G401 (cell line): ENCODE measurements around the gene ZNF106. TPM values are rescaled to one million over a fixed set of nuclear protein-coding genes. Genes with fewer than 3 reads are reported as not detected.
A peak's percentile ranks its signal among the peaks of the same experiment; 100 is the strongest.

ENCODE experiments used
- DNase-seq: peaks from one replicate; pipeline ENCODE4 v3.0.0-alpha.2; 2015; ENCODE audit warnings: low spot score
- in situ Hi-C: cut with HindIII; loops from 2 replicates; pipeline ENCODE4 v1.10.0; 2016; ENCODE audit warnings: low sequenced_read_pairs, mixed read lengths
- total RNA-seq: library from RNA; depleted of rRNA; stranded (reverse); fragments of >200 nt; shearing (Covaris generic); gene quantifications from 2 replicates; pipeline ENCODE4 v1.2.3, GENCODE V29; 2014

The ZNF106 gene
- total RNA-seq, 1 experiment from 2014 or later = 134 TPM

DNA sequence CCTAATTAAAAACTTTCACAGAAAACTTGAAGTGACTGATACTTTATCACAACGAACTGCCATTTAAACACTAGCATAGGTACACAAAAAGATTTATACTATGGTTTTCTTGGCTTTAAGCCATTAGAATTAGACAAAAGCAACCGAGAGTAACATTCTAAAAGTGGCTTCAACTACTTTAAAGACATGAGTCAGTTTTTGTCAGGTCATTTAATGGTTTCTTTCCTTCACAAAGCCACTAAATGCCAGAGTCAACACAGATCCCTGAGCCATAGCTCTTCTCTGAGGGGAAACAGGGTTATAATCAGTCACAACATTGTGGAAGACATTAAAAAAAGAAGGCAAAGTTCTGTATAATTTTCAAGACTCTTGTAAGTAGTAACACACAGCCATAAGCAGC is 77.0 kb downstream of the ZNF106 start:
- in situ Hi-C loops = no loop called here
- no peak for DNase-seq

DNA sequence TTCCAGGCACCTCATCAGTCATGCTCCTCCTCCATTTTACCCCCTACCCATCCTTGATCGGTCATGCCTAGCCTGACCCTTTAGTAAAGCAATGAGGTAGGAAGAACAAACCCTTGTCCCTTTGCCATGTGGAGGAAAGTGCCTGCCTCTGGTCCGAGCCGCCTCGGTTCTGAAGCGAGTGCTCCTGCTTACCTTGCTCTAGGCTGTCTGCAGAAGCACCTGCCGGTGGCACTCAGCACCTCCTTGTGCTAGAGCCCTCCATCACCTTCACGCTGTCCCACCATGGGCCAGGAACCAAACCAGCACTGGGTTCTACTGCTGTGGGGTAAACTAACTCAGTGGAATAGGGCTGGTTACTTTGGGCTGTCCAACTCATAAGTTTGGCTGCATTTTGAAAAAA is 79.1 kb downstream of the ZNF106 start:
- in situ Hi-C loops = no loop called here
- no peak for DNase-seq

DNA sequence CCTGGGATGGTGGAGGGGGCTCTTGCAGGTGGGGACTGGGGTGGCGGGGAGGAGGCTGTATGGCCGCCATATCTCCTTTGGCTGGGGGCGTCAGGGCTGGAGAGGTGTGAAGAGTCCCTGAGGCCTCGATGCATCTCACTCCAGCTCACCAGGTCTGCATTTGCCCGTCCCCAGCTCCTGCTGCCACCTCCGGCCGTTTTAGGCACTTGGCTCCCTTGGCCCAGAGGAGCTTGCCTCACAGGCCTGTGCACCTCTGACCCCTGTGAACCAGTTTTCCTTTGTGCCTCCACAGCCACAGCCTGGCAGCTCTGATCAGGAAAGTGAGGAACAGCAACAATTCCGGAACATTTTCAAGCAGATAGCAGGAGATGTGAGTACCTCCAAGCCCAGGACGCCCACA is 81.9 kb downstream of the ZNF106 start:
- no peak for DNase-seq
- in situ Hi-C loops = no loop called here

GRCh38 chr15:42408178-42408577 is 82.8 kb downstream of the ZNF106 start:
- DNase-seq = no peak
- in situ Hi-C loops = no loop called here

GRCh38 chr15:42405863-42406482 is 85.0 kb downstream of the ZNF106 start:
- no peak for DNase-seq
- in situ Hi-C loops = no loop called here

GRCh38 chr15:42404461-42405235 is 86.3 kb downstream of the ZNF106 start:
- in situ Hi-C loops = no loop called here
- peak; percentile 12 for DNase-seq

DNA sequence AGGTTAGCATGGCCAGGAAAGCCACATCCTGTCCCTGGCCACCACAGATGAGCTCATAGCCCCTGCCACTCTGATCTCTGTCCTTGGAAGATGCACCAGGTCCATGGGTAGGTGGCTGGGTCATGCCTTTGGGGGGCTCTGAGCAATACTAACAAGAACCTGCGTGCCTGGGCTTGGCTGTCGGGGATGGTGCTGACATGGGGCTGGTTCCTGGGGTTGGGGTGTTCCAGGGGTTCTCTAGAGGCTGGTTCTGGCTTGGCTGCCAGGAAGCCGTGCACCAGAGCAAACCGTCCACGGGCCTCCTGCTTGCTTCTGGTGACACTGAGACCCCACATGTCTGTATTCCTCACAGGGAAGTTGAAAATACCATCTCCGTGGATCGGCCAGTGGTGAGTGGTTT is 87.6 kb downstream of the ZNF106 start:
- DNase-seq = no peak
- in situ Hi-C loops = no loop called here

DNA sequence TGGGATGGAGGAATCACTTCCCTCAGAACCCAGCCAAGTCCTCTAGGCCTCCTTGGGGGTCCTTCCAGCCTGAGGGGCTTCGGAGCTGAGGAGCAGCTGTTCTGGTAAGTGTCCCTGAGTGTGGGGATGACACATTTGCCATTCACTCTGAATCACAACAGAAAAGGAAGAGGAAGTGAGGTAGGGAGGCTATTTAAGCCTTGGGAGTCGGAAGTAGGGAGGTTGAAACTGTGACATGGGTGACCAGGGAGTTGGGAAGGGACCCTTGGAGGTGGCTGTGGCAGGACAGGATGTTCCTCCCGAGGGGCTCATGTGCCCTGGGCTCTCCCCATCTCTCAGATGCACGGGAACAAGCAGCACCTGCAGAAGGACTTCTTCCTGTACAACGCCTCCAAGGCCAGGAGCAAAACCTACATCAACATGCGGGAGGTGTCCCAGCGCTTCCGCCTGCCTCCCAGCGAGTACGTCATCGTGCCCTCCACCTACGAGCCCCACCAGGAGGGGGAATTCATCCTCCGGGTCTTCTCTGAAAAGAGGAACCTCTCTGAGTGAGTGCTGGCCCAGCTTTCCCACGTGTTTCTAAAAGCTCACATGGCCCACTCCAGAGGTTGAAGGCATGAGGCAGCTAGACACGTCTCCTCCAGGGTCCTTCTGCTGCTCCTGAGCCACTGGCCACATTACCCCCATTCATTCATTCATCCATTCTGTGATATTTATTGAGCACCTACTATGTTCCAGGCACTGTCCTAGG is 88.3 kb downstream of the ZNF106 start:
- no peak for DNase-seq
- in situ Hi-C loops = no loop called here

DNA sequence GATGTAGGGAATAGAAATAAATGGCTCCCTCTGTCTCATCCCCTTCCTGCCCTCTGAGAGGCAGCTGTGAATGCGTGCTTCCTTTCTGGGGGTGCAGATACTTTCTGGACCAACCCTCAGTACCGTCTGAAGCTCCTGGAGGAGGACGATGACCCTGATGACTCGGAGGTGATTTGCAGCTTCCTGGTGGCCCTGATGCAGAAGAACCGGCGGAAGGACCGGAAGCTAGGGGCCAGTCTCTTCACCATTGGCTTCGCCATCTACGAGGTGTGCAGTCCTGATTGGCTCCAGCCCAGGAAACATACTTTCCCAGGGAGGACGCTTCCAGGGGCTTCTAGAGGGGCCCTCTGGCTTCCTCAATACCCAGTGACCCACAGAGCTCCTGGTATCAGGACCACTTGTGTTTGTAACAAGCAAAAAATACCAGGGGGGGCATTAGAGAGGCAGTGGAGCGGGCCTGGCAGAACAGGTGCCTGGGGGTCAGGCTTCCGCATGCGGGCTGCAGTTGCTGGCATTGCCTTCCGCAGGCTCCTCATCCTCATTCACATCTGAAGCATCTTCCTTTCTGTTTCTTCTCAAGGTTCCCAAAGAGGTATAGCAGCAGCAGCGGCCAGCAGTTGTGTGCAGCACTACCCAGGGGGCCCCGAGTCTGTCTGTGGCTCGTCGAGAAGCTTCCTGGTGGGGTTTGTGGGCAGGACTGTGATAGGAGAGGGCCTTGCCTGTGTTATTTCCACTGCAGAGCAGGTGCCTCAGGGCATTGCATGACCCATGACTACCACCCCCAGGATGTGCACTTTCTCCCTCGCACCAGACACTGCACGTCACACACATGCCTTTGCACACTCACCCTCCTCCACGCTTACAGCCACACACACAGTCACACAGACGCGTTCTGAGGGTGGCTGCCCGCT is 89.1 kb downstream of the ZNF106 start:
- in situ Hi-C loops = no loop called here
- no peak for DNase-seq

DNA sequence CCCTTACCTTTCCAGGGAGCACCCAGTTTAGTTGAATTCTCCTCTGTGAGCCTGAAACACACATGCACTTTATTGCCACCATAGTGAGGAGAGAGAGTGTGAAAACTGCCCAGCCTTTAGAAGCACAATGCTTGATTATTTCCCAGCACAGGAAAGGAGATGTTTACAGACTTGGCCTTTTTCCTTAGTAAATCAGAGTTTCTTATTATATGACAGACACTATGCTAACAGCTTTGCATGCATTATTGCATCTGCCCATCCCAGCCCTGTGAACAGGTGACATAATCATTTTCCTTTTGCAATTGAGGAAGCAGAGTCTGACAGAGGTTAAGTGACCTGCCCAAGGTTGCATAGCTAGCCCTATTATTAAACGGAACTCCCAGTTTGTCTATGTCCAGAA is 95.1 kb downstream of the ZNF106 start:
- DNase-seq = no peak
- in situ Hi-C loops = no loop called here

DNA sequence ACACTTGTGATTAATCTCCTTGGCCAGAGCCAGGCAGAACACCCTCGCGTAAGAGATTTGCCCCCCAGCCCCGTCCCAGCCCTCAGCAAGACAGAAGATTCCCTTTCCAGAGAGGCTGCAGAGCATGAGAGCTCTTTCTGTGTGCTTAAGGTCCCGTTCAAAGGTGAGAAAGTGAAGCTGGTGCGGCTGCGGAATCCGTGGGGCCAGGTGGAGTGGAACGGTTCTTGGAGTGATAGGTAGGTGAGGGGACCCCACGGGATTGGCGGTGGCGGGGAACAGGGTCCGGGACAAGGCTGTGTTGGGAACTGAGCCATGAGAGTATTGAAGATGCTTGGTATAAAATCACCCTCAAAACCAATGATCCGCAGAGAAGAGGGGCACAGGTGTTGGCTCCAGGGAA is 96.8 kb downstream of the ZNF106 start:
- no peak for DNase-seq
- in situ Hi-C loops = no loop called here

DNA sequence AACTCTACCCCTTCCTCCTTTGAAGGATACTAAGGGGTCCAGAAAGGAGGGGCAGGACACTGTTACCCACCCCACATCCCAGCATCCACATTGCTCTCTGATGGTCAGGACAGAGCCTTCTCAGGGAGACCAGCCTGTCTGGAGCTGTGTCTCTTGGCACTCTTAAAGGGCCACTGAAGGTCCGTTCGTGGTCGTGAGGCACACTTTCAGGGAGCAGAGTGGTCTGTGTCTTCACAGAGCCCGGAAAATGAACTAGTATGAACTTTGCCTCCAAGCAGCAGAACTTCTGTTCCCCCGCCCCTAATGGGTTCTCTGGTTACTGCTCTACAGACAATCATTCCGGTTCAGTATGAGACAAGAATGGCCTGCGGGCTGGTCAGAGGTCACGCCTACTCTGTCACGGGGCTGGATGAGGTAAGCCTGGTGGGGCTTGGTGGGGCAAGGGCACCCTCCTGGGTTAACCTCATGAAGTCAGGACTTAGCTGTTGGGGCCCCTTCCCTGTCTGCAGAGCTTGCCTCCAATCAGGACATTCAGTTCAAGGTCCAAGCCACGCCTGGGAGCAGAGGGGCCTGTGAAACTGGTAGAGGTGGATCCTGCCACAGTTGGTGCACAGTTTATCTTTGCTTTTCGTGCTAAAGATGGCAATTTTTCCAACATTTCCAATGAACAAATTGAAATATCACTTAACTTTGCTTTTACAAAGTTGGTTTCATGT is 98.5 kb downstream of the ZNF106 start:
- in situ Hi-C loops = no loop called here
- DNase-seq = no peak

- DNase-seq = no peak
- in situ Hi-C loops = no loop called here
Observed at GRCh38 chr15:42387603-42388002, 103.3 kb downstream of the ZNF106 start.

DNA sequence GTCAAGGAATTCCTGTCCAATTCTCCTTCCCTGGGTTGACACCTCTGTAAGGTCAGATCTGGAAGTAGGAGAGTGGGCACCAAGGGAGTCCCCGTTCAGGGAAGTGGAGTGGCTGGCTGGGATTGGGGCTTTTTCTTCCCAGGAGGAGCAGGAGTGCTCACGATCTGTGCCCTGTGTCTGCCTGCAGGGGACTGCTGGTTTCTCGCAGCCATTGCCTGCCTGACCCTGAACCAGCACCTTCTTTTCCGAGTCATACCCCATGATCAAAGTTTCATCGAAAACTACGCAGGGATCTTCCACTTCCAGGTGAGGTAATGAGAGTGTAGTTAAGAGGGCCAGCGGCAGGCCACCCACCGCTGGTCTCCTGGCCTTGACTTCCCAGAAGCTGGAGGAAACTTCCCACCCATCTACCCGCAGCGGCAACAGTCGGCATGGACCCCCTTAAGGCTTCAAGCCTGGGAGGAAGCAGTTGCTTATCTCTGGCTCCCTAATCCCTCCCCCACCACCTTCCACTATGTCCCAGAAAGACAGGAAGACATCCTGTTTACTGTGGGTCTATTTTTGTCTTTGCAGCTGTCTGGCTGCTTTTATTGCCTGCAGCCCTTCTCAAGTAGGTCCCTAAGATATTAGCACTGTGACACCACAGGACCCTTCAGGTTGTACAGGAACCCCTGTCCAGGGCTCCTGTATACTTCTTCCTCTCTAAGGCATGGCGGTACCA is 104.8 kb downstream of the ZNF106 start:
- in situ Hi-C loops = no loop called here
- no peak for DNase-seq

DNA sequence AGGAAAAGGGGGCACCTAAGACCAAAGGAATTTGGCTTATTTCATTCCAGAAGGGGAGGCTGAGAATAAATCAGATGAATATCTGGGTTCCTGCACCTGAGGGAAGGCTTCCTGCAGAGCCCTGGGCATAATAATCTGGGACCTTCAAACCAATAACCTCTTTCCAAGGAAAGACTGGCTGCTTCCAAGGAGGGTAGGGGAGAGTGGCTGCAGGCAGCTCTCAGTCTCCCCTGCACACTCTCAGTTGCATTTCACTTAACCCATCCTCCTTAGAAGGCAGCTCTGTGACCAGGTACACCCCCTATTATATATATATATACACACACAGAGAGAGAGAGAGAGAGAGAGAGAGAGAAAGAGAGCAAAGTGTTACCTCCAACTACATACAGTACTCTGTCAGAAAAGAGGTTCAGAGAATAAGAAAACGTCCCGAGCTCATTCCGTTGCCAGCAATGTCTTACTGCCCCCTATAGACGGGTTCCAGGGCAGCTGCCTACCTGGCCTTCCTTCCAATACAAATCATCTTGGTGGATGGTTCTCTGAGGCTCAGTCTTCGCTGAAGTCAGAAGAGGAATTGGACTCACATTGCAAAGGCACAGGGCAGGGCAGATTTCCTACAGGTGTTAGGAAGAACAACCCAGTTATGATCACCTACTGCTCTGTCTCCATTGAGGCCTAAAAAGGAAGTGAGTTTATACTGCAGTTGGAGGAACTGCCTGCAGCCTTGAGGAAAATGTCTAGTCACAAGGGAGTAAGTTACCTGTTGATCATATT is 105.5 kb downstream of the ZNF106 start:
- DNase-seq = peak; percentile 19
- in situ Hi-C loops = no loop called here

- no peak for DNase-seq
- in situ Hi-C loops = no loop called here
Observed at GRCh38 chr15:42384597-42384996, 106.3 kb downstream of the ZNF106 start.

DNA sequence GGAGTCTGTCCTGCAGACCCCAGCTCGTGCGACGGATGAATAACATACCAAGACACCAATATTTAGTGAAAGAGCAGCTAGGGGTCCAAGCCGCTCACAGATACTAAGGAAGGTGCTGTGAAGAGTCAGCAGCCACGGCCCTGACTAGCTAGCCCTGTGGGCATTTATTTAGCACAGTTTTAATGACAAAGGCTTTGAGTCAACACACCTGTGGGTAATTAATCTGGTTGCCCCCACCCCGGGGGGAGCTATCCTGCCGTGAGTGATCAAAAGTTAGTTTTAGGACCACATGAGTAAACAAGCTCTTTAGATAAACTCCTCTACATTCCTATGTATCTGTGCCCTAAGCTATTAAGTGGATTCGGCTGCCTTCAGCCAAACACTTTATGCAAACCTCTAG is 112.9 kb downstream of the ZNF106 start:
- DNase-seq = no peak
- in situ Hi-C loops = no loop called here
